ENCODE results near the gene PTPRN2.

PTPRN2 gene

GRCh38 chr7:158032561-158033115 is 555.0 kb downstream of the PTPRN2 start:
- DNase-seq, result no peak

- no peak for DNase-seq
Observed at GRCh38 chr7:158031867-158032308, 555.7 kb downstream of the PTPRN2 start.

GRCh38 chr7:158030566-158030965 is 557.1 kb downstream of the PTPRN2 start:
- DNase-seq, result no peak

- no peak for DNase-seq
Observed at GRCh38 chr7:158030071-158030470, 557.6 kb downstream of the PTPRN2 start.

- DNase-seq, result no peak
Observed at GRCh38 chr7:158029509-158029908, 558.1 kb downstream of the PTPRN2 start.

GRCh38 chr7:158028971-158029370 is 558.7 kb downstream of the PTPRN2 start:
- no peak for DNase-seq

- DNase-seq, result peak; percentile 84
Observed at GRCh38 chr7:158028290-158028941, 559.2 kb downstream of the PTPRN2 start.

GRCh38 chr7:158027646-158028045 is 560.0 kb downstream of the PTPRN2 start:
- DNase-seq, result no peak

GRCh38 chr7:158026636-158027265 is 560.9 kb downstream of the PTPRN2 start:
- no peak for DNase-seq

GRCh38 chr7:158025686-158026600 is 561.7 kb downstream of the PTPRN2 start:
- no peak for DNase-seq

- DNase-seq, result no peak
Observed at GRCh38 chr7:158024881-158025280, 562.7 kb downstream of the PTPRN2 start.

- DNase-seq, result no peak
Observed at GRCh38 chr7:158024351-158024715, 563.3 kb downstream of the PTPRN2 start.

GRCh38 chr7:158023681-158024350 is 563.8 kb downstream of the PTPRN2 start:
- DNase-seq, result no peak

- DNase-seq, result no peak
Observed at GRCh38 chr7:158023157-158023556, 564.5 kb downstream of the PTPRN2 start.

GRCh38 chr7:158022601-158023000 is 565.0 kb downstream of the PTPRN2 start:
- DNase-seq, result no peak

- no peak for DNase-seq
Observed at GRCh38 chr7:158021836-158022235, 565.8 kb downstream of the PTPRN2 start.

- no peak for DNase-seq
Observed at GRCh38 chr7:158020706-158021095, 566.9 kb downstream of the PTPRN2 start.

GRCh38 chr7:158019726-158020705 is 567.6 kb downstream of the PTPRN2 start:
- DNase-seq, result no peak

- no peak for DNase-seq
Observed at GRCh38 chr7:158018971-158019645, 568.5 kb downstream of the PTPRN2 start.

GRCh38 chr7:158018098-158018762 is 569.4 kb downstream of the PTPRN2 start:
- no peak for DNase-seq
